ENCODE results near the gene SERPINB6. TPM values are rescaled to one million over a fixed set of nuclear protein-coding genes. Genes with fewer than 3 reads are reported as not detected.

Gene SERPINB6
- total RNA-seq = 110 and 114 TPM in 2 replicates

DNA sequence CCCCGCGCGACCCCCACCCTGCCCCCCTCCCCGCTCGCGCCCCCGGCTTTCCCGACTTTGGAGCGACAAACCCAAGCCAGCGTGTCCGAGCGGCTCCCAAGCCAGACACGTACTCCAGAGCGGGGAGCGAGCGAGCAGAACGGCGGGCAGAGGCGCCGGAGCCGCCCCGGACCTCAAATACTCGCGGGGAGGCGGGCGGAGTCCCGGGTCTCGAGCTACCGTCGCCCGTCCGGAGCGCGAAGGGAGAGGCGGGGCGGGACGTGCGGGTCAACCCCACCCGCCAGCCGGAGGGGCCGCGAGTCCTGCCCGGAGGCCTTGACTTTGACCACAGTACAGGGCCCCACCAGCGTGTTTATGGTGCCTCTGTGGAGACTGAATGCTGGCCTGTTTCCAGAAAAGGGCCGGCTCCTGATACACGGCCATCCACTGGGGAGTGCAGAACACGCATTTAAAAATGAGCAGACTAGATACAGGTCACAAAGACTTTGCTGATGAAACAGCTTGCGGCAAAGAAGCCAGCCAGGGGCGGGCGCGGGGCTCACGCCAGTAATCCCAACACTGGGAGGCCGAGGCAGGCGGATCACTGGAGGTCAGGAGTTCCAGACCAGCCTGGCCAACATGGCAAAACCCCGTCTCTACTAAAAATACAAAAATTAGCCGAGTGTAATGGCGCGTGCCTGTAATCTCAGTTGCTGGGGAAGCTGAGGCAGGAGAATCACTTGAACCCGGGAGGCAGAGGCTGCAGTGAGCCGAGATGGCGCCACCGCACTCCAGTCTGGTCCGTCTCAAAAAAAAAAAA is at the start of gene SERPINB6:
Gene SERPINB6 (minus strand): TSS at position 148 of the 799 bp plus-strand sequence. CDS start 12,235 bp downstream, outside the sequence.

DNA sequence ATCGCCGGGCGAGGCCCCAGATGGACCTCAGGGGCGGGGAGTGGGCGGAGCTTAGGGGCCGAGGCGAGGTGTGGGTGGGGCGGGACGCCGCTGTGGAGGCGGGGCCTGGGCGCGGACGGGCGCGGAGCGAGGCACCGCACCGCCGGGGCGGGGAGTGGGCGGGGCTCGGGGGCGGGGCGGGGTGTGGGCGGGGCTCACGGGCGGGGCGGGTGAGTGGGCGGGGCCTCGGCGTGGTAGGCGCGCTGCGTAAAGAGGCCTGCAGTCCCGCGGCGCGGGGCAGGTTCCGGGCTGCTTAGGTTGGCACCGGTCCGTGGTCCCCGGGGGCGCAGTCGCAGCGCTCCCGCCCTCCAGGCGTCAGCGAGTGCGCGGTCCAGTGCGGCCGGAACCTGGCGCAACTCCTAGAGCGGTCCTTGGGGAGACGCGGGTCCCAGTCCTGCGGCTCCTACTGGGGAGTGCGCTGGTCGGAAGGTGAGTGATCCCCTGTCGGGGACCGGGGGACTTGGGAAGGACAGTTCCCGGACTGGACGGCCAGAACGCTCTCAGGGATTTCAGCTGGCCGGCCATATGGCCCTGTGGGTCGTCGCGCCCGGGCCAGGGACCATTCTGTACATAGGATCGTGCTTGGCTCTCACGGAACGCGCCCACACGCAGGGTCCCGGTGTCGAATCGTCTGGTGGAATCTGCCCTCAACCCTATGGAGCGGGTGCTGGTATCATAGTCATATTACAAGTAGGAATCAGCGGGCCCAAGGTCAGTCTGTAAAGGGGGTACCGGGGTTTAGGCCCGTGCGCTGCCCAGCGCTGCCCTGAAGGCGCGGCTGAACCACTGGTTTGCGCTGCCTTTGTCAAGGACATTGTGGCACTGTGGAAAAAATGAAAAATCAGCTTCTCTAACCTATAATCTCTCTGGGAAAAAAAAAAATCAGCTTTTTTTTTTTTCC is 28.5 kb upstream of the SERPINB6 start, which contains the start of gene NQO2:
Gene NQO2 (plus strand): TSS at position 277 of the 940 bp plus-strand sequence. CDS start 6,659 bp downstream, outside the sequence.

Other genes with a start within 250 kb of the SERPINB6 start
- gene MYLK4, start 220.6 kb downstream of the SERPINB6 start, total RNA-seq = 0.32 and 0.38 TPM in 2 replicates
- 42.1 and 51.4 TPM in 2 replicates for gene WRNIP1, start 206.2 kb downstream of the SERPINB6 start, total RNA-seq
- gene SERPINB1, start 129.7 kb downstream of the SERPINB6 start, total RNA-seq = 18.2 and 46.9 TPM in 2 replicates
- gene SERPINB9, start 68.3 kb downstream of the SERPINB6 start, total RNA-seq = 23.3 and 51.3 TPM in 2 replicates
- 15.9 and 19.8 TPM in 2 replicates for gene NQO2, start 28.3 kb upstream of the SERPINB6 start, total RNA-seq
- gene RIPK1, start 96.9 kb upstream of the SERPINB6 start, total RNA-seq = 19.1 and 31.5 TPM in 2 replicates
- gene BPHL, start 147.1 kb upstream of the SERPINB6 start, total RNA-seq = 10.0 and 15.2 TPM in 2 replicates
- 57.5 and 91.3 TPM in 2 replicates for gene TUBB2A, start 186.0 kb upstream of the SERPINB6 start, total RNA-seq

Data from bladder microvascular endothelial cell (primary cell).